Activated CD4-positive, alpha-beta T cell treated with anti-CD3 and anti-CD28 coated beads, Interleukin-2, amount 10 ng/mL, durations not matched to agents 24 days and 14 days (primary cell): Measurements from ENCODE around the gene SHC2. TPM values are rescaled to one million over a fixed set of nuclear protein-coding genes. Genes with fewer than 3 reads are reported as not detected.
A peak's percentile ranks its signal among the peaks of the same experiment; 100 is the strongest.

Experiments used
- DNase-seq: peaks from one replicate; pipeline ENCODE4 v3.0.0; 2022
- H3K27ac Mint-ChIP-seq: one replicate; pipeline ENCODE4 v1.8.0; 2022; ENCODE audit warnings: mild to moderate bottlenecking, mixed read lengths
- H3K27me3 Mint-ChIP-seq: one replicate; pipeline ENCODE4 v1.8.0; 2022; ENCODE audit warnings: mixed read lengths
- H3K36me3 Mint-ChIP-seq: one replicate; pipeline ENCODE4 v1.8.0; 2022; ENCODE audit warnings: low read depth, mild to moderate bottlenecking, mixed read lengths
- H3K4me1 Mint-ChIP-seq: one replicate; pipeline ENCODE4 v1.8.0; 2021; ENCODE audit warnings: mixed read lengths
- H3K4me3 Mint-ChIP-seq: one replicate; pipeline ENCODE4 v1.8.0; 2022; ENCODE audit warnings: mild to moderate bottlenecking, moderate library complexity, mixed read lengths
- H3K9me3 Mint-ChIP-seq: one replicate; pipeline ENCODE4 v1.8.0; 2021; ENCODE audit warnings: mixed read lengths
- intact Hi-C: fragments of 100-400 bp; cut with micrococcal nuclease; formaldehyde crosslinking; loops from one replicate; pipeline ENCODE4 v1.15.1; 2023
- total RNA-seq: library from RNA; stranded (reverse); gene quantifications from 2 replicates; pipeline ENCODE4 v1.2.3, GENCODE V29; 2022

Gene SHC2, protein sequence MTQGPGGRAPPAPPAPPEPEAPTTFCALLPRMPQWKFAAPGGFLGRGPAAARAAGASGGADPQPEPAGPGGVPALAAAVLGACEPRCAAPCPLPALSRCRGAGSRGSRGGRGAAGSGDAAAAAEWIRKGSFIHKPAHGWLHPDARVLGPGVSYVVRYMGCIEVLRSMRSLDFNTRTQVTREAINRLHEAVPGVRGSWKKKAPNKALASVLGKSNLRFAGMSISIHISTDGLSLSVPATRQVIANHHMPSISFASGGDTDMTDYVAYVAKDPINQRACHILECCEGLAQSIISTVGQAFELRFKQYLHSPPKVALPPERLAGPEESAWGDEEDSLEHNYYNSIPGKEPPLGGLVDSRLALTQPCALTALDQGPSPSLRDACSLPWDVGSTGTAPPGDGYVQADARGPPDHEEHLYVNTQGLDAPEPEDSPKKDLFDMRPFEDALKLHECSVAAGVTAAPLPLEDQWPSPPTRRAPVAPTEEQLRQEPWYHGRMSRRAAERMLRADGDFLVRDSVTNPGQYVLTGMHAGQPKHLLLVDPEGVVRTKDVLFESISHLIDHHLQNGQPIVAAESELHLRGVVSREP
- not detected in 2 replicates for total RNA-seq

DNA sequence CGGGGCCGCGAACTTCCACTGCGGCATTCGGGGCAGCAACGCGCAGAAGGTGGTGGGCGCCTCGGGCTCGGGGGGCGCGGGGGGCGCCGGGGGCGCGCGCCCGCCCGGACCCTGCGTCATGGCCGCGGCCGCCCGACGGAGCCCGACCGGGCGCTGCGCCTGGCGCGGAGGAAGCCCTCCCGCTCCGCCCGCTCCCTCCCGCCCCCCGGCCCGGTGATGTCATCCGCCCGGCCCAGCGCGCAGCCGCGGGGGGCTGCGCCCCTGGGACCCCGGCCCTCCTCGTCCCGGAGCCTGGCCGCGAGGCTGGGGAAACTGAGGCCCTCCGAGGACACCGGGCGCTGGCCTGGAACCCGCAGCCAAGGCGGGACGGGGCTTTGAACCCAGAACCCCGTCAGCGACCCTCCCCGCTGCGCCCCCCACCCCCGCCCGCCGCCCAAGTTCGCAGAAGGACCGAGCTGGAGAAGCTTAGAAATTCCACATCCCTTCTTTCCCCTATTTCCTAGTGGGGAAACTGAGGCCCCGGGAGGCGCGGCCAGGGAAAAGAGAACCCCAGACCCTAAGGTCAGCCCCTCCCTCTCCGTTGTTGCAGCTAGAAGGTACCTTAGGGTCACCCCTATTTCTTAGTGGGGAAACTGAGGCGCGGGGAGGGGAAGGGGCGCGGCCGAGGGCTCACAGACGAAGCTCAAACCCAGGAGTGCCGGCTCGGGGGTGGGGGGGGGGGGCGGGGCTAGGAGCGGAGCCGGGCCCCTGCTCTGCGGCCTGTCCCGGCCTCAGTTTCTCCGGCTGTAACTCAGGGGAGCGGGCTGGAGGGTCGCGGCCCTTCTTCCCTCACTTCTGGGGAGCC, at the start of gene SHC2:
TSS of gene SHC2 (minus strand) at position 157 of the 844 bp plus-strand sequence. CDS start at position 120, 37 bp downstream.
- Mint-ChIP-seq H3K9me3 (no peaks in the 10 kb centered on the region), H3K4me1 (no peaks in the 10 kb centered on the region), H3K4me3 (peak within 1 kb of the TSS; percentile 35), H3K27me3 (peaks cover 20% of the 10 kb centered on the region), H3K27ac (no peak within 1 kb of the TSS), H3K36me3 (peaks cover 2% of the 10 kb centered on the region)
- no peak for DNase-seq
- intact Hi-C loops, result no loop called here

DNA sequence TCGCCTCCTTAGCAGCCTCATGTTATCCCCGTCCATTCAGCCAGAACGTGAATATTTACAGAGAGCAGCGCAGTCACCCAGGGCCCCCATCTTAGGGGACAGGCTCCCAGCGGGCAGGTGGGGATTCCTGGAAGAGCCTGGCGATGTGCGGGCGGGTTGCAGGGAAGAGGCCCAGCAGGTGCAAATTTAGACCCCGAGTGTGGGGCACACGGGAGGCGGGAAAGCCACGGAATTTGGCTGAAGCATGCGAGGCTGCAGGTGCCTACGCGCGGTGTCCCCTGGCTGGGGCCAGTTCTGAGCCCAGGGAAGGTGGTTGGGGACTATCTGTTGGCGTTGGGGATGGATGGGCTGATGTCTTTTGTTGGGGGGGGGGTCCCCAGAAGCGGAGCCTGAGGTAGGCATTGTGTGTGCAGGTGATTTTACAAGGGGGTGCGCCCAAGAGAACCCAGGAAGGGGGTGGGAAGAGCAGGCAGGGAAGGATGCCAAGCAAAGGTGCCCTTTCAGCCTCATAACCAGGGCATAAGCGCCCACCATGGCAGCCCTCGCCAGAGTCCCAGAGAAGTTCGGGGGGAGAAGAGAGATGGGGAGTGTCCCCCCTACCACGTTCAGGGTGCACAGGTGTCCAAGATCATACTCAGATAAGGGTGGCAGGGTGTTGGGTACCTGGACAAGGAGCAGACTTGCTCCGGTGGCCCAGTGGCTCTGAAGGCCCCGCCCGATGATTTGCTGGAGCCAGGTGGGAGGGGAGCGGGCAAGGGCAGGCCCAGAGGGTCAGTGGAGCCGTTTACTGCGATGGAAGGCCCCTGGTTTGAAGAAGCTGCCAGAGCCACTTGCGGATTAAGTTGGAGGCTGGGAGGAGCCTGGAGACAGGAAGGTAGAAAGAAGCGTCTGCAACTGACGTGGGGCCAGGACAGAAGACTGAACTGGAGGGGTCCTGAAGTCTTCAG, 47.6 kb upstream of the SHC2 start:
- Mint-ChIP-seq H3K4me1 (peaks cover 37% of the 10 kb centered on the region), H3K27ac (peak overlapping the region; percentile 99), H3K36me3 (peaks cover 5% of the 10 kb centered on the region), H3K4me3 (peak overlapping the region; percentile 90), H3K27me3 (no peaks in the 10 kb centered on the region), H3K9me3 (no peaks in the 10 kb centered on the region)
- no peak for DNase-seq
- intact Hi-C loops, result loop anchor here (5.0 kb wide), 1 partner anchor 126 kb away; no protein-coding TSS in a partner anchor

DNA sequence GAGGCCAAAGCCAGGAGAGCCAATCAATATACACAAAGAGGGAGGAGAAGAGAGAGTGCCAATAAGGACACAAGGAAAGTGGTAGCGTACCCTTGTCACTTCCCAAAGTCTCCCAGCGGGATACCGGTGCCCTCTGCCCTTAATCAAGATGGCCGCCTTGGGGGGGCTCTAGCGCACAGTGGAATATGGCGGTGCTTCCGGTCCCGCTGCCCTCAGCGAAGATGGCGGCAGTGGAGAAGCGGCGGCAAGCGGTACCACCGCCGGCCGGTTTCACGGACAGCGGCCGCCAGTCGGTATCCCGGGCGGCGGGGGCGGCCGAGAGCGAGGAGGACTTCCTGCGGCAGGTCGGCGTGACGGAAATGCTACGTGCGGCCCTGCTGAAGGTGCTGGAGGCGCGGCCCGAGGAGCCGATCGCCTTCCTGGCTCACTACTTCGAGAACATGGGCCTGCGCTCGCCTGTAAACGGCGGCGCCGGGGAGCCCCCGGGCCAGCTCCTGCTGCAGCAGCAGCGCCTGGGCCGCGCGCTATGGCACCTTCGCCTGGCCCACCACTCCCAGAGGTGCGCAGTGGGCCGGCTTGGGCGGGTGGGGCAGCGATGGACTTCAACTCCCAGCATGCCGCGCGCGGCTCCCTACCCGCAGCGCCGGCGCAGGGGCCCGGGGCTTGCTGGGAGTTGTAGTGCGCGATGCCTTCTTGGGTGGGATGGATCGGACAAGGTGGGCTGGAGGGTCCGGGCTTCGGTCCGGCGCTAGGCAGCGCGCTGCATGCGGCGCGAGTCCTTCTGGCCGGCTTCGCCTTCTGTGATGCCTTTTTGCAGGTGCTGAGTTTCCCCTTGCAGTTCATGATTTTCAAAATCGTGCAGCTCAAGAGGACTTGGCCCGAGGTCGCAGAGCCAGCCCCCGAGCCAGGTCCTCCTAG, 46.7 kb upstream of the SHC2 start, which contains the start of gene TPGS1:
TSS of gene TPGS1 (plus strand) at position 212 of the 918 bp plus-strand sequence. CDS start at position 222, 10 bp downstream.
- Mint-ChIP-seq H3K27me3 (no peaks in the 10 kb centered on the region), H3K4me3 (peak within 1 kb of the TSS; percentile 90), H3K27ac (peak within 1 kb of the TSS; percentile 99), H3K9me3 (no peaks in the 10 kb centered on the region), H3K4me1 (peaks cover 39% of the 10 kb centered on the region), H3K36me3 (peaks cover 5% of the 10 kb centered on the region)
- intact Hi-C loops, result loop anchor here (1.0 to 5.0 kb wide), 4 partner anchors 18 to 125 kb away; partner anchors contain the start of genes BSG and CDC34
- DNase-seq, result peak; percentile 96

DNA sequence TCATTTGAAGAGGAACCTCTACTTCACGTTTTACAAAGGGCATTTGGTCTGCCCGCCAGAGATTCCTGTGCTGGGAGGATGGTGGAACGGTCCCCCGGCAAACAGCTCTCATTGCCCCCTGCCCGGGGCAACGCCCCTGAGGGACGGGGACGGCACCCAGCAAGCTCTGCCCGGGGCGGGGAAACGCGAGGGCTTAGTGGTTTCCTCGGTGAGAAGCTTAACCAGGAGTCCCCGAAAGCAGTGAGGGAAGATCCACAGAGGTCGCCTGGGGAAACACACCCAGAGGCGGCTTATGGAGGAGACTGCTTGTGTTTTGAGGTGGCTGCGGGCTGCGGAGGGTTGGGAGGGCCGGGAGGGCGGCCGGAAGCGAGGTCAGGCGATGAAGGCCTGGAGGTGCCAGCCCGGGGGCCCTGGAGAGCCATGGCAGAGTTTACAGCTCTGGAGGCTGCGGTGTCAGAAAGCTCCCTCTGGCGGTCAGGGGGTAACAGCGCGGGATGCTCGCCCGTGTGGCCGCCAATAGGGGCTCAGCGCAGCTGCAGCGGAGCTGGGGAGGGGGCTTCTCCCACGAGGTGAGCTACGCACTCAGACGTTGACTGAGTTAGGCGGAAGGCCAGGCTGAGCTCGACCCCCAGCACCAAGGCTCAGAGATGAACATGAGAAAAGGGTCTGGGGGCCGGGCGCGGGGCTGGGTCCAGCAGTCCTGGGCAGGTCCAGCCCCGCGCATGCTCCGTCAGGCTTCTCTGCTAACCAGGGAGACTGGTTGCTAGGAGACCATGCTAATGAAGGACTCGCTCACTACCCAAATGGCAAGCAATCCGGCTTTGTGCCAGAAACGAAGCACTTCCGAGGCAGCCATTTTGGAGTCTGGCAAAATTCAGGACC, 45.8 kb upstream of the SHC2 start:
- peaks cover 37% of the 10 kb centered on the region for H3K4me1 Mint-ChIP-seq

DNA sequence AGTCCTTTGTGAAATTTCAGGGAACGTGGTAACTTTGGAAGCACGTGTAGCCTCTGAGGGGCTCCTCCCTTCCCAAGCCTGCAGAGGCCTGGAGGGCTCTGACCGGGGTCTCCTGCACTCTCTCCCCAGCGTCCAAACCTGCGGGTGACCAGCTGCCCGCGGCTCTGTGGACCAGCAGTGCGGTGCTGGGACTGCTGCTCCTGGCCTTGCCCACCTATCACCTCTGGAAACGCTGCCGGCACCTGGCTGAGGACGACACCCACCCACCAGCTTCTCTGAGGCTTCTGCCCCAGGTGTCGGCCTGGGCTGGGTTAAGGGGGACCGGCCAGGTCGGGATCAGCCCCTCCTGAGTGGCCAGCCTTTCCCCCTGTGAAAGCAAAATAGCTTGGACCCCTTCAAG, 43.8 kb upstream of the SHC2 start:
- peaks cover 24% of the 10 kb centered on the region for H3K4me1 Mint-ChIP-seq
- H3K27me3 Mint-ChIP-seq, result peaks cover 2% of the 10 kb centered on the region
- H3K27ac Mint-ChIP-seq, result no peak overlapping the region
- no peak for DNase-seq
- H3K36me3 Mint-ChIP-seq, result peaks cover 2% of the 10 kb centered on the region
- no peaks in the 10 kb centered on the region for H3K9me3 Mint-ChIP-seq
- H3K4me3 Mint-ChIP-seq, result no peak overlapping the region
- intact Hi-C loops, result loop anchor here (5.0 kb wide), 1 partner anchor 122 kb away; no protein-coding TSS in a partner anchor

More for the DNA sequence above, 45.8 kb upstream of the SHC2 start:
- Mint-ChIP-seq H3K4me3 (peak overlapping the region; percentile 90), H3K36me3 (peaks cover 5% of the 10 kb centered on the region), H3K9me3 (no peaks in the 10 kb centered on the region), H3K27me3 (peaks cover 1% of the 10 kb centered on the region), H3K27ac (peak overlapping the region; percentile 99)
- intact Hi-C loops, result loop anchor here (1.0 to 5.0 kb wide), 4 partner anchors 17 to 124 kb away; partner anchors contain the start of genes BSG and CDC34
- DNase-seq, result peak; percentile 98

DNA sequence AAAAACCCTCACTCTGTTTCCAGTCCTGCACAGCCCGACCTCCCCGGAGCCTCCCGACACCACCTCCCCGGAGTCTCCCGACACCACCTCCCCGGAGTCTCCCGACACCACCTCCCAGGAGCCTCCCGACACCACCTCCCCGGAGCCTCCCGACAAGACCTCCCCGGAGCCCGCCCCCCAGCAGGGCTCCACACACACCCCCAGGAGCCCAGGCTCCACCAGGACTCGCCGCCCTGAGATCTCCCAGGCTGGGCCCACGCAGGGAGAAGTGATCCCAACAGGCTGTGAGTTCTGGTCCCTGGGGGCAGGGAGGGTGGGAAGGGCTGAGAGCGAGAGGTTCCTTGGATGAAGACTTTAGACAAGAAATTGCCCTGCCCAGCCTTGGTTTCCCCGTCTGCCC, 40.8 kb upstream of the SHC2 start:
- intact Hi-C loops, result no loop called here

DNA sequence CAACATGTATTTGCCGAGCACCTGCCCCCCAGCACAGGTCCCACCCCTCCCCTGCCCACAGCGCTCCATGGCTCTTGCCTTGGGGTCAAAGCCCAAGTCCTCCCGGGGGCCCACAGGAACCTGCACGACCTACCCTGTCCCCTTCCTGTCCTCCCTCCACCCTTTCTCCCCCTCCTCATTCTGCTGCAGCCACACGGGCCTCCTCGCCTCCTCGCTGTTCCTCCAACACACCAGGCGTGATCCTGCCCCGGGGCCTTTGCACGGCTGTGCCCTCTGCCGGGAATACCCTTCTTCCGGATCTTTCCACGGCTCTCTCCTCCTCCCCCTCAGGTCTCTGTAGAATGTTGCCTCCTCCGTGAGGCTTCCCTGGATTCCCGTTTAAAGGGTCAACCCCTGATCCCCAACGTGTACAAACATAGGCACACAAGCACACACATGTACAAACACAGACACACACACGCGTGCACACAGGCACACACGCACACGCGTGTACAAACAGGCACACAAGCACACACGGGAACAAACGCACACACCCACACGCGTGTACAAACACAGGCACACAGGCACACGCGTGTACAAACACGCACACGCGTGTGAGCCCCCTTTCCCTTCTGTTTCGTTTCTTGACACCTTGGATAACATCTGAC, 38.3 kb upstream of the SHC2 start:
- Mint-ChIP-seq H3K4me3 (no peak overlapping the region), H3K27me3 (peaks cover 19% of the 10 kb centered on the region), H3K4me1 (peaks cover 4% of the 10 kb centered on the region), H3K9me3 (no peaks in the 10 kb centered on the region), H3K36me3 (no peaks in the 10 kb centered on the region), H3K27ac (peak overlapping the region; percentile 41)
- intact Hi-C loops, result no loop called here
- DNase-seq, result no peak

More for the DNA sequence above, 40.8 kb upstream of the SHC2 start:
- DNase-seq, result no peak
- Mint-ChIP-seq H3K9me3 (no peaks in the 10 kb centered on the region), H3K27me3 (peaks cover 16% of the 10 kb centered on the region), H3K27ac (no peak overlapping the region), H3K4me1 (peaks cover 9% of the 10 kb centered on the region), H3K4me3 (no peak overlapping the region), H3K36me3 (no peaks in the 10 kb centered on the region)

DNA sequence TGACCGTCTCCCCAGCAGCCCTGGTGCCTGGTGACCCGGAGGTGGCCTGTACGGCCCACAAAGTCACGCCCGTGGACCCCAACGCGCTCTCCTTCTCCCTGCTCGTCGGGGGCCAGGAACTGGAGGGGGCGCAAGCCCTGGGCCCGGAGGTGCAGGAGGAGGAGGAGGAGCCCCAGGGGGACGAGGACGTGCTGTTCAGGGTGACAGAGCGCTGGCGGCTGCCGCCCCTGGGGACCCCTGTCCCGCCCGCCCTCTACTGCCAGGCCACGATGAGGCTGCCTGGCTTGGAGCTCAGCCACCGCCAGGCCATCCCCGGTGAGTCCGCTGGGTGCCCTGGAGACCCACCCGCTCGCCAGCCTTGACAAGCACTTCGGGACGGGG, 37.7 kb upstream of the SHC2 start:
- Mint-ChIP-seq H3K9me3 (no peaks in the 10 kb centered on the region), H3K4me3 (no peak overlapping the region), H3K4me1 (peaks cover 4% of the 10 kb centered on the region), H3K36me3 (no peaks in the 10 kb centered on the region), H3K27me3 (peaks cover 19% of the 10 kb centered on the region), H3K27ac (no peak overlapping the region)
- intact Hi-C loops, result no loop called here
- no peak for DNase-seq

DNA sequence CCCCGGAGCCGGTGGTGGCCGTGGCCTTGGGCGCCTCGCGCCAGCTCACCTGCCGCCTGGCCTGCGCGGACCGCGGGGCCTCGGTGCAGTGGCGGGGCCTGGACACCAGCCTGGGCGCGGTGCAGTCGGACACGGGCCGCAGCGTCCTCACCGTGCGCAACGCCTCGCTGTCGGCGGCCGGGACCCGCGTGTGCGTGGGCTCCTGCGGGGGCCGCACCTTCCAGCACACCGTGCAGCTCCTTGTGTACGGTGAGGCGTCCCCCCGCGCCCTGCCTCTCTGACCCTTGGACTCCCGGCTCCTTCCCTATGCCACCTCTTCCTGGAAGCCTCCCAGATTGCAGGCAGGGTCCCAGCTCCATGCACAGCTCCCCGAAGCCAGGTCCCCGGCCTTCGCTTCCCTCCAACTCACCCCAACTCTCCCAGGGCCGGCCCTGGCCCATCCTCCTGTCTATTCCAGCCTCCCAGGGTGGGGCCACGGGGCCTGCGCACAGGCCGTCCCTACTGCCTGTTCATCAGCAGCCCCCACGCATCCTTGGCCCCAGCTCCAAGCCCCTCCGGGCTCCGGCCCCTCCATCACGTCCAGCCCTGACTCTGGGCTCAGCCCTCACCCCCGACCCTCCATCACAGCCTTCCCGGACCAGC, 37.2 kb upstream of the SHC2 start:
- H3K27ac Mint-ChIP-seq, result no peak overlapping the region

DNA sequence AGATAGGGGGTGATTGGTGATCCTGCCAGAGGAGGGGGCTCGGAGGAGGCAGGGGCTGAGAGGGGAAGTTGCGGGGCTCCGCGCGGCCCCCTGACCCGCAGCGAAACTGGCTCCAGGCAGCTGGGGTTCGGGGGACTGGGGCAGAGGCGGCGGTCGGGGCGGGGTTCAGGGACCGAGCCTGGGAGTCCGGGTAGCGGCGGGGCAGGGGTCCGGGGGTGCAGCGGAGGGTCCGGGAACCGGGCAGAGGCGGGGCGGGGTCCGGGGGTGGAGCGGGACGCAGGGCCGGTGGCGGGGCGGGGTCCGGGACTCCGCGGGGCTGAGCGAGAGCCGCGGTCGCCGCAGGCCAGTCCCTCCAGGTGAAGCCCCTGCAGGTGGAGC, 36.6 kb upstream of the SHC2 start:
- Mint-ChIP-seq H3K36me3 (peaks cover 1% of the 10 kb centered on the region), H3K9me3 (no peaks in the 10 kb centered on the region), H3K4me1 (peaks cover 1% of the 10 kb centered on the region), H3K27ac (no peak overlapping the region), H3K27me3 (peaks cover 19% of the 10 kb centered on the region), H3K4me3 (no peak overlapping the region)
- no peak for DNase-seq
- intact Hi-C loops, result no loop called here

More for the DNA sequence above, 37.2 kb upstream of the SHC2 start:
- Mint-ChIP-seq H3K27me3 (peaks cover 19% of the 10 kb centered on the region), H3K9me3 (no peaks in the 10 kb centered on the region), H3K4me3 (no peak overlapping the region), H3K36me3 (no peaks in the 10 kb centered on the region), H3K4me1 (peaks cover 4% of the 10 kb centered on the region)
- DNase-seq, result no peak
- intact Hi-C loops, result no loop called here

DNA sequence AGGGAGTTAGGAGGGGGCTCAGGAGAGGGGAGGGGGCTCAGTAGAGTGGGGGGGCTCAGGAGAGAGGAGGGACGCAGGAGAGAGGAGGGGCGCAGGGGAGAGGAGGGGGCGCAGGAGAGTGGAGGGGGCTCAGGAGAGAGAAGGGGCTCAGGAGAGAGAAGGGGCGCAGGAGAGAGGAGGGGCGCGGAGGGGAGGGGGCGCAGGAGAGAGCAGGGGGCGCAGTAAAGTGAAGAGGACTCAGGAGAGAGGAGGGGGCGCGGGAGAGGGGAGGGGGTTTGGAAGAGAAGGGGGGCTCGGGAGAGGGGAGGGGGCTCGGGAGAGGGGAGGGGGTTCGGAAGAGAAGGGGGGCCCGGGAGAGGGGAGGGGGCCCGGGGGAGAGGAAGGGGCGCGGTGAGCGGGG, 36.2 kb upstream of the SHC2 start:
- intact Hi-C loops, result no loop called here
- Mint-ChIP-seq H3K27me3 (peaks cover 19% of the 10 kb centered on the region), H3K4me1 (no peaks in the 10 kb centered on the region), H3K4me3 (no peak overlapping the region), H3K27ac (no peak overlapping the region), H3K9me3 (no peaks in the 10 kb centered on the region), H3K36me3 (peaks cover 1% of the 10 kb centered on the region)
- no peak for DNase-seq
